Measurements from ENCODE around the gene GSTM3. TPM values are rescaled to one million over a fixed set of nuclear protein-coding genes. Genes with fewer than 3 reads are reported as not detected.

Gene GSTM3
- total RNA-seq, 1 experiment from 2014 or later: 2.2 TPM

GRCh38 chr1:109750241-109750882 is 9.5 kb upstream of the GSTM3 start:
- Mint-ChIP-seq H3K4me1 (no peaks in the 10 kb centered on the region), H3K4me3 (no peak overlapping the region), H3K36me3 (peaks cover 8% of the 10 kb centered on the region), H3K27me3 (ENCODE audit: low read depth) (peaks cover 22% of the 10 kb centered on the region), H3K9me3 (peaks cover 29% of the 10 kb centered on the region), H3K27ac (no peak overlapping the region)
- POLR2A ChIA-PET: no interaction called here
- CTCF ChIA-PET: interaction anchor here (1.0 to 2.8 kb wide), 2 partner anchors 32 to 110 kb away, joined by 3 to 8 read pairs; no protein-coding TSS in a partner anchor
- ATAC-seq (no peak), DNase-seq (ENCODE audit: low spot score) (no peak)
- TF ChIP-seq USF1 (CRISPR knock-in tag; IDR thresholded peaks at IDR 0.05) (no peak), ZNF281 (CRISPR knock-in tag; IDR thresholded peaks at IDR 0.05) (no peak), STAT6 (CRISPR knock-in tag; conservative IDR thresholded peaks at IDR 0.05; ENCODE audit: low read depth) (no peak), CDX4 (CRISPR knock-in tag; IDR thresholded peaks at IDR 0.05; ENCODE audit: borderline replicate concordance) (no peak), FOXJ3 (CRISPR knock-in tag; IDR thresholded peaks at IDR 0.05; ENCODE audit: borderline replicate concordance) (no peak), ZMAT4 (CRISPR knock-in tag; IDR thresholded peaks at IDR 0.05) (no peak), ARID4B (CRISPR knock-in tag; IDR thresholded peaks at IDR 0.05; ENCODE audit: borderline replicate concordance) (no peak), PREB (CRISPR knock-in tag; IDR thresholded peaks at IDR 0.05; ENCODE audit: borderline replicate concordance) (no peak), TEAD1 (CRISPR knock-in tag; IDR thresholded peaks at IDR 0.05) (no peak), CTCF (IDR thresholded peaks at IDR 0.05) (no peak), EMX1 (CRISPR knock-in tag; IDR thresholded peaks at IDR 0.05) (no peak), MYBL2 (CRISPR knock-in tag; IDR thresholded peaks at IDR 0.05) (no peak)
